ENCODE measurements around the gene ABCG4. TPM values are rescaled to one million over a fixed set of nuclear protein-coding genes. Genes with fewer than 3 reads are reported as not detected.

ABCG4 gene
- total and polyA plus RNA-seq, 9 of the 15 experiments (the other 6 are each of a cell fraction or from before 2014, with no cell fraction given): 0.03 to 0.11 (median 0.07) TPM; not detected in 4

DNA sequence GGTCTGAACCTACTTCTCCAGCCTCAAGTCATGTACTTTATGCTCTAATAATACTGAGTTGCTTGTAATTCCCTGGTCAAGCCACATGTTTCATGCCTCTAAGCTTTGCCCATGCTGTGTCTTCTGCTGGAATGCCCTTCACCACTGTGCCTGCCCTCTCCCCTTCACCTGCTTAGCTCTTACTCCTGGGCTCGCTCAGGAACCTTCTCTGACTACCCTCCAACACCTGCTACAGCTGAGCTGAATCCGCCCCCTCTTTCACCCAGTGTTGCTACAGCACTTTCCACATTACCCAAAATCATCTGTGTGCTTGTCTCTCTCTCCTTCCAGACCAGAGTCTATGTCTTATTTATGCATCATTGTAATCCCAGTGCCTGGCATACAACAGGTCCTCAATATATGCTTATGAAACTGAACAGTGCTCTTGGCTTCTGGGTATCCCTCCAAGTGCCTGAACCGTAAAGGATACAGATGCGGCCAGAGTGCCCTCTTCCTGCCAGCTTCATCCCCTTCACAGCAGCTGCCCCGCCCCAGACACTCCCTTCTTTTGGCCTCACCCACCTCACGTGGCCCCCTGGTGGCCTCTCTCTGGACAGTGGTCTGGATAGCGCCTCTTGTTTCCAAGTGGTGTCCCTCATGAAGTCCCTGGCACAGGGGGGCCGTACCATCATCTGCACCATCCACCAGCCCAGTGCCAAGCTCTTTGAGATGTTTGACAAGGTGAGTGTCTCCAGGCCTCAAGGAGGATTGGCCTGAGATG is 7.1 kb downstream of the ABCG4 start (continued):
- TF ChIP-seq, protein P1, sequence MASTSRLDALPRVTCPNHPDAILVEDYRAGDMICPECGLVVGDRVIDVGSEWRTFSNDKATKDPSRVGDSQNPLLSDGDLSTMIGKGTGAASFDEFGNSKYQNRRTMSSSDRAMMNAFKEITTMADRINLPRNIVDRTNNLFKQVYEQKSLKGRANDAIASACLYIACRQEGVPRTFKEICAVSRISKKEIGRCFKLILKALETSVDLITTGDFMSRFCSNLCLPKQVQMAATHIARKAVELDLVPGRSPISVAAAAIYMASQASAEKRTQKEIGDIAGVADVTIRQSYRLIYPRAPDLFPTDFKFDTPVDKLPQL (IDR thresholded peaks at IDR 0.05; ENCODE audit: extremely low read depth, insufficient read length): no peak
- no peak for TF ChIP-seq ZNF780A (CRISPR knock-in tag; IDR thresholded peaks at IDR 0.05)
- TF ChIP-seq, protein P2, sequence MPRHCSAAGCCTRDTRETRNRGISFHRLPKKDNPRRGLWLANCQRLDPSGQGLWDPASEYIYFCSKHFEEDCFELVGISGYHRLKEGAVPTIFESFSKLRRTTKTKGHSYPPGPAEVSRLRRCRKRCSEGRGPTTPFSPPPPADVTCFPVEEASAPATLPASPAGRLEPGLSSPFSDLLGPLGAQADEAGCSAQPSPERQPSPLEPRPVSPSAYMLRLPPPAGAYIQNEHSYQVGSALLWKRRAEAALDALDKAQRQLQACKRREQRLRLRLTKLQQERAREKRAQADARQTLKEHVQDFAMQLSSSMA (CRISPR knock-in tag; IDR thresholded peaks at IDR 0.05): no peak
- no peak for TF ChIP-seq STAT5B (CRISPR knock-in tag; IDR thresholded peaks at IDR 0.05)
- TF ChIP-seq WHSC1 (IDR thresholded peaks at IDR 0.05; ENCODE audit: low read length): no peak
- TF ChIP-seq C11orf30 (IDR thresholded peaks at IDR 0.05; ENCODE audit: low read depth): no peak
- TF ChIP-seq RBM14 (IDR thresholded peaks at IDR 0.05; ENCODE audit: borderline replicate concordance, insufficient read depth, low read depth, low read length): no peak
- TF ChIP-seq NR2F6 (CRISPR knock-in tag; IDR thresholded peaks at IDR 0.05): no peak
- TF ChIP-seq, protein P3, sequence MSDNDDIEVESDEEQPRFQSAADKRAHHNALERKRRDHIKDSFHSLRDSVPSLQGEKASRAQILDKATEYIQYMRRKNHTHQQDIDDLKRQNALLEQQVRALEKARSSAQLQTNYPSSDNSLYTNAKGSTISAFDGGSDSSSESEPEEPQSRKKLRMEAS (CRISPR knock-in tag; IDR thresholded peaks at IDR 0.05): peak; percentile 30; the same call in 1 of the 2 replicates
- TF ChIP-seq BCL6 (CRISPR knock-in tag; IDR thresholded peaks at IDR 0.05): no peak
- TF ChIP-seq, protein P4, sequence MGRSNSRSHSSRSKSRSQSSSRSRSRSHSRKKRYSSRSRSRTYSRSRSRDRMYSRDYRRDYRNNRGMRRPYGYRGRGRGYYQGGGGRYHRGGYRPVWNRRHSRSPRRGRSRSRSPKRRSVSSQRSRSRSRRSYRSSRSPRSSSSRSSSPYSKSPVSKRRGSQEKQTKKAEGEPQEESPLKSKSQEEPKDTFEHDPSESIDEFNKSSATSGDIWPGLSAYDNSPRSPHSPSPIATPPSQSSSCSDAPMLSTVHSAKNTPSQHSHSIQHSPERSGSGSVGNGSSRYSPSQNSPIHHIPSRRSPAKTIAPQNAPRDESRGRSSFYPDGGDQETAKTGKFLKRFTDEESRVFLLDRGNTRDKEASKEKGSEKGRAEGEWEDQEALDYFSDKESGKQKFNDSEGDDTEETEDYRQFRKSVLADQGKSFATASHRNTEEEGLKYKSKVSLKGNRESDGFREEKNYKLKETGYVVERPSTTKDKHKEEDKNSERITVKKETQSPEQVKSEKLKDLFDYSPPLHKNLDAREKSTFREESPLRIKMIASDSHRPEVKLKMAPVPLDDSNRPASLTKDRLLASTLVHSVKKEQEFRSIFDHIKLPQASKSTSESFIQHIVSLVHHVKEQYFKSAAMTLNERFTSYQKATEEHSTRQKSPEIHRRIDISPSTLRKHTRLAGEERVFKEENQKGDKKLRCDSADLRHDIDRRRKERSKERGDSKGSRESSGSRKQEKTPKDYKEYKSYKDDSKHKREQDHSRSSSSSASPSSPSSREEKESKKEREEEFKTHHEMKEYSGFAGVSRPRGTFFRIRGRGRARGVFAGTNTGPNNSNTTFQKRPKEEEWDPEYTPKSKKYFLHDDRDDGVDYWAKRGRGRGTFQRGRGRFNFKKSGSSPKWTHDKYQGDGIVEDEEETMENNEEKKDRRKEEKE (IDR thresholded peaks at IDR 0.05; ENCODE audit: borderline replicate concordance in 1 of 2, control insufficient read depth in 1 of 2, low read depth in 2 of 2, low read length in 1 of 2): no peak
- TF ChIP-seq ZNF146 (CRISPR knock-in tag; IDR thresholded peaks at IDR 0.05; ENCODE audit: unreplicated experiment): no peak
- no peak for TF ChIP-seq RUNX1 (IDR thresholded peaks at IDR 0.05; ENCODE audit: low read depth)
- TF ChIP-seq, protein P5, sequence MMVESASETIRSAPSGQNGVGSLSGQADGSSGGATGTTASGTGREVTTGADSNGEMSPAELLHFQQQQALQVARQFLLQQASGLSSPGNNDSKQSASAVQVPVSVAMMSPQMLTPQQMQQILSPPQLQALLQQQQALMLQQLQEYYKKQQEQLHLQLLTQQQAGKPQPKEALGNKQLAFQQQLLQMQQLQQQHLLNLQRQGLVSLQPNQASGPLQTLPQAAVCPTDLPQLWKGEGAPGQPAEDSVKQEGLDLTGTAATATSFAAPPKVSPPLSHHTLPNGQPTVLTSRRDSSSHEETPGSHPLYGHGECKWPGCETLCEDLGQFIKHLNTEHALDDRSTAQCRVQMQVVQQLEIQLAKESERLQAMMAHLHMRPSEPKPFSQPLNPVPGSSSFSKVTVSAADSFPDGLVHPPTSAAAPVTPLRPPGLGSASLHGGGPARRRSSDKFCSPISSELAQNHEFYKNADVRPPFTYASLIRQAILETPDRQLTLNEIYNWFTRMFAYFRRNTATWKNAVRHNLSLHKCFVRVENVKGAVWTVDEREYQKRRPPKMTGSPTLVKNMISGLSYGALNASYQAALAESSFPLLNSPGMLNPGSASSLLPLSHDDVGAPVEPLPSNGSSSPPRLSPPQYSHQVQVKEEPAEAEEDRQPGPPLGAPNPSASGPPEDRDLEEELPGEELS (CRISPR knock-in tag; IDR thresholded peaks at IDR 0.05; ENCODE audit: borderline replicate concordance): no peak
- TF ChIP-seq CTBP1 (IDR thresholded peaks at IDR 0.05; ENCODE audit: borderline replicate concordance): peak; percentile 34; the same call in 1 of the 2 replicates
- TF ChIP-seq SRSF9 (IDR thresholded peaks at IDR 0.05; ENCODE audit: borderline replicate concordance, low read depth, low read length): no peak
- TF ChIP-seq ATF1 (CRISPR knock-in tag; IDR thresholded peaks at IDR 0.05): no peak
- TF ChIP-seq ATF1 (tag; IDR thresholded peaks at IDR 0.05): no peak
- no peak for TF ChIP-seq ZNF444 (CRISPR knock-in tag; IDR thresholded peaks at IDR 0.05)
